GM23338 (cell line): Measurements from ENCODE around the gene TMEM132D.

Experiments
- EZH2 ChIP-seq: fragments of 200-600 bp; sonication (generic); IDR thresholded peaks from one replicate; pipeline ENCODE4 v1.8.0; 2017; ENCODE audit warnings: antibody characterized with exemption, mild to moderate bottlenecking, low read depth; ENCODE audit not compliant: unreplicated experiment
- EZH2phosphoT487 ChIP-seq: fragments of 200-600 bp; sonication (generic); IDR thresholded peaks from one replicate; pipeline ENCODE4 v1.8.1; 2018; ENCODE audit warnings: antibody characterized with exemption; ENCODE audit not compliant: unreplicated experiment
- NANOG ChIP-seq: IDR thresholded peaks from 2 replicates; pipeline ENCODE4 v1.6.1; 2016; ENCODE audit warnings: antibody characterized with exemption, borderline replicate concordance
- POLR2AphosphoS5 ChIP-seq: IDR thresholded peaks from 2 replicates; pipeline ENCODE4 v1.6.1; 2016; ENCODE audit warnings: antibody characterized with exemption, low read depth
- REST ChIP-seq: IDR thresholded peaks from one replicate; pipeline ENCODE4 v1.6.1; 2018; ENCODE audit warnings: antibody characterized with exemption; ENCODE audit not compliant: unreplicated experiment
- TF ChIP-seq, protein P1 (sequence below), 2 experiments: fragments of 200-600 bp in 1 of 2; sonication (generic) in 1 of 2; conservative IDR thresholded peaks; 2 replicates each; pipeline versions ENCODE4 v1.5.1 to v1.6.1; 2016 to 2017; ENCODE audit warnings: antibody characterized with exemption in 2 of 2, low read depth in 2 of 2, mild to moderate bottlenecking in 2 of 2, moderate library complexity in 1 of 2

- TF ChIP-seq, protein P1, sequence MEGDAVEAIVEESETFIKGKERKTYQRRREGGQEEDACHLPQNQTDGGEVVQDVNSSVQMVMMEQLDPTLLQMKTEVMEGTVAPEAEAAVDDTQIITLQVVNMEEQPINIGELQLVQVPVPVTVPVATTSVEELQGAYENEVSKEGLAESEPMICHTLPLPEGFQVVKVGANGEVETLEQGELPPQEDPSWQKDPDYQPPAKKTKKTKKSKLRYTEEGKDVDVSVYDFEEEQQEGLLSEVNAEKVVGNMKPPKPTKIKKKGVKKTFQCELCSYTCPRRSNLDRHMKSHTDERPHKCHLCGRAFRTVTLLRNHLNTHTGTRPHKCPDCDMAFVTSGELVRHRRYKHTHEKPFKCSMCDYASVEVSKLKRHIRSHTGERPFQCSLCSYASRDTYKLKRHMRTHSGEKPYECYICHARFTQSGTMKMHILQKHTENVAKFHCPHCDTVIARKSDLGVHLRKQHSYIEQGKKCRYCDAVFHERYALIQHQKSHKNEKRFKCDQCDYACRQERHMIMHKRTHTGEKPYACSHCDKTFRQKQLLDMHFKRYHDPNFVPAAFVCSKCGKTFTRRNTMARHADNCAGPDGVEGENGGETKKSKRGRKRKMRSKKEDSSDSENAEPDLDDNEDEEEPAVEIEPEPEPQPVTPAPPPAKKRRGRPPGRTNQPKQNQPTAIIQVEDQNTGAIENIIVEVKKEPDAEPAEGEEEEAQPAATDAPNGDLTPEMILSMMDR (conservative IDR thresholded peaks at IDR 0.05; ENCODE audit: low read depth in 2 of 2): no peak
- no peak for TF ChIP-seq EZH2
- TF ChIP-seq EZH2phosphoT487: no peak
- no peak for TF ChIP-seq NANOG
- TF ChIP-seq REST: no peak
- TF ChIP-seq POLR2AphosphoS5: no peak
These were observed 546.6 kb downstream of the TMEM132D start for GRCh38 chr12:129357233-129357632.
